Pancreas (tissue), 10 donors: Measurements from ENCODE around the gene GXYLT1. TPM values are rescaled to one million over a fixed set of nuclear protein-coding genes. Genes with fewer than 3 reads are reported as not detected.

ENCODE experiments used
- ATAC-seq, 4 donors: fragments of 200-7000 bp; cut with Tn5 transposase; one replicate each; pipeline versions ENCODE4 v1.8.0 to v1.9.1; 2020; ENCODE audit warnings: mild to moderate bottlenecking in 4 of 4, moderate library complexity in 4 of 4
- DNase-seq, 6 donors: peaks; one replicate each; pipeline ENCODE4 v3.0.0-alpha.2; 2020
- FAIRE-seq: peaks from 2 replicates; lab custom pipeline; 2012; peaks lifted over from hg19 to GRCh38; lab: Jason Lieb, UNC
- H3K27ac ChIP-seq, 4 donors: fragments of 200-600 bp; sonication (generic); 1 replicate in 3 of 4; 2 replicates in 1 of 4; pipeline versions ENCODE4 v1.5.0 to v1.8.0; 2020
- H3K27me3 ChIP-seq, 4 donors: fragments of 200-600 bp; one replicate each; pipeline ENCODE4 v1.8.0; 2021
- H3K36me3 ChIP-seq, 3 donors: fragments of 200-600 bp; sonication (generic) in 1 of 3; one replicate each; pipeline versions ENCODE4 v1.5.0 to v1.8.0; 2020 to 2021
- H3K4me1 ChIP-seq, 3 donors: fragments of 200-600 bp; one replicate each; pipeline ENCODE4 v1.8.0; 2021
- H3K4me3 ChIP-seq, 4 donors: fragments of 200-600 bp; sonication (generic) in 2 of 4; one replicate each; pipeline versions ENCODE4 v1.5.0 to v1.8.0; 2020 to 2021
- H3K9me3 ChIP-seq, 4 donors: fragments of 200-600 bp; one replicate each; pipeline ENCODE4 v1.8.0; 2021
- CTCF ChIP-seq, 4 donors: fragments of 200-600 bp; sonication (generic) in 3 of 4; IDR thresholded peaks; one replicate each; pipeline versions ENCODE4 v1.5.0 to v1.8.0; 2021; ENCODE audit warnings: antibody characterized with exemption in 4 of 4
- WGBS, 2 donors: extraction: QIAGEN DNeasy Blood & Tissue Kit; methylation state at CpG; one replicate each; pipeline ENCODE4 v1.1.7; 2013; 5-methylcytosine and 5-hydroxymethylcytosine counted together
- intact Hi-C, 3 donors: fragments of 100-400 bp; cut with DNase I; formaldehyde crosslinking; loops; one replicate each; pipeline versions ENCODE4 v1.11.1 to v1.14.2; 2022
- polyA plus RNA-seq, 2 donors: library from polyadenylated mRNA; stranded (reverse); fragments of 200-250 nt; gene quantifications; one replicate each; pipeline ENCODE4 v1.2.3, GENCODE V29; 2013
- total RNA-seq, 6 donors: library from RNA; stranded (reverse); fragmentation: NEBNext Ultra II Directional in 4 of 6; extraction: Animal tissue kit (Norgen Biotek cat#: 25700) in 4 of 6; gene quantifications; one replicate each; pipeline versions ENCODE4 v1.2.1 to v1.2.4, GENCODE V29; 2021 to 2023
- donor health status: healthy with polysubstance abuse.
- donor health status: DM: no; HTN: no; CAD: no; lungs with moderate emphysema.
- donor health status: DM: no; HTN: no; CAD: no.
- donor health status: control.
- donor health status: control.
- donor health status: Bipolar disorder and iron deficiency.
- donor health status: DM: yes; HTN: yes; CAD: no.
- donor health status: DM: no; HTN: no; CAD: no.
- donor health status: DM: no; HTN: no; CAD: no.
- donor health status: DM: yes; HTN: yes; CAD: no.

The GXYLT1 gene
- total and polyA plus RNA-seq, 8 donors, result 0.87 to 7.2 (median 3.7) TPM

GRCh38 chr12:42163913-42164312 lies 19.2 kb upstream of the GXYLT1 start:
- H3K36me3 ChIP-seq, result peaks cover 0 to 5% (median 0%) of the 10 kb centered on the region in 3 donors
- no peak overlapping the region for H3K27ac ChIP-seq
- peaks cover 0 to 14% (median 9%) of the 10 kb centered on the region in 3 donors for H3K4me1 ChIP-seq
- peak; percentile 64 to 85 (median 74) for ATAC-seq
- no peak for TF ChIP-seq CTCF (IDR thresholded peaks at IDR 0.05)
- FAIRE-seq, result no peak
- no peaks in the 10 kb centered on the region for H3K27me3 ChIP-seq
- no peak overlapping the region for H3K4me3 ChIP-seq
- intact Hi-C loops, result no loop called here
- no peaks in the 10 kb centered on the region for H3K9me3 ChIP-seq
- no peak for DNase-seq

- intact Hi-C loops, result no loop called here
- Histone ChIP-seq H3K4me3 (no peak overlapping the region), H3K4me1 (peaks cover 0 to 14% (median 9%) of the 10 kb centered on the region in 3 donors), H3K9me3 (no peaks in the 10 kb centered on the region), H3K27me3 (no peaks in the 10 kb centered on the region), H3K27ac (no peak overlapping the region), H3K36me3 (peaks cover 0 to 5% (median 0%) of the 10 kb centered on the region in 3 donors)
- ATAC-seq (no peak), DNase-seq (no peak), FAIRE-seq (no peak)
- 88 to 97% methylated on average over 1 of the region's 1 CpG for WGBS, 2 donors
- no peak for TF ChIP-seq CTCF (IDR thresholded peaks at IDR 0.05)
These were observed 18.3 kb upstream of the GXYLT1 start for GRCh38 chr12:42162965-42163364.

- no peak for FAIRE-seq
- DNase-seq, result no peak
- Histone ChIP-seq H3K9me3 (no peaks in the 10 kb centered on the region), H3K4me1 (peaks cover 0 to 14% (median 9%) of the 10 kb centered on the region in 3 donors), H3K4me3 (no peak overlapping the region), H3K36me3 (peaks cover 0 to 5% (median 0%) of the 10 kb centered on the region in 3 donors), H3K27ac (no peak overlapping the region), H3K27me3 (no peaks in the 10 kb centered on the region)
- TF ChIP-seq CTCF (IDR thresholded peaks at IDR 0.05), result no peak
- ATAC-seq, result no peak
- intact Hi-C loops, result no loop called here
These were observed 17.5 kb upstream of the GXYLT1 start for GRCh38 chr12:42162193-42162592.

- Histone ChIP-seq H3K4me1 (peaks cover 0 to 14% (median 9%) of the 10 kb centered on the region in 3 donors), H3K27ac (no peak overlapping the region), H3K9me3 (no peaks in the 10 kb centered on the region), H3K36me3 (peaks cover 0 to 5% (median 0%) of the 10 kb centered on the region in 3 donors), H3K27me3 (no peaks in the 10 kb centered on the region), H3K4me3 (no peak overlapping the region)
- TF ChIP-seq CTCF (IDR thresholded peaks at IDR 0.05), result no peak
- no peak for ATAC-seq
- intact Hi-C loops, result no loop called here
- WGBS, 2 donors, result 82 to 83% methylated on average over 1 of the region's 1 CpG
- DNase-seq, result no peak
- FAIRE-seq, result no peak
These were observed 16.9 kb upstream of the GXYLT1 start for GRCh38 chr12:42161529-42161928.

- Histone ChIP-seq H3K9me3 (no peaks in the 10 kb centered on the region), H3K27ac (no peak overlapping the region), H3K4me3 (no peak overlapping the region), H3K4me1 (no peaks in the 10 kb centered on the region), H3K36me3 (peaks cover 0 to 5% (median 0%) of the 10 kb centered on the region in 3 donors), H3K27me3 (no peaks in the 10 kb centered on the region)
- 45 to 67% methylated on average over 2 of the region's 2 CpGs for WGBS, 2 donors
- intact Hi-C loops, result no loop called here
- TF ChIP-seq CTCF (IDR thresholded peaks at IDR 0.05), result no peak
- no peak for ATAC-seq
- DNase-seq, result no peak
- FAIRE-seq, result no peak
These were observed 11.6 kb upstream of the GXYLT1 start for GRCh38 chr12:42156232-42156631.
